Measurements from ENCODE around the gene SLC35G4. TPM values are rescaled to one million over a fixed set of nuclear protein-coding genes. Genes with fewer than 3 reads are reported as not detected.
"Not testable (repeated sequence)": the region's sequence is repeated elsewhere in the genome, so short reads cannot be mapped to it uniquely, and the experiment has no call there.

SLC35G4 gene
- total RNA-seq, 3 donors from 2014 or later (not counting 1 experiment from before 2014, with no cell fraction given), result not detected

- TF ChIP-seq CTCF (IDR thresholded peaks at IDR 0.05), result no peak
- no peaks in the 10 kb centered on the region for H3K4me1 ChIP-seq (ENCODE audit: control insufficient read depth, insufficient read depth, low read length)
- Mint-ChIP-seq H3K27ac (no peak overlapping the region), H3K36me3 (no peaks in the 10 kb centered on the region), H3K4me3 (no peak overlapping the region), H3K9me3 (no peaks in the 10 kb centered on the region), H3K27me3 (ENCODE audit: low read depth in 2 of 2) (peaks cover 7 to 8% of the 10 kb centered on the region in 2 donors), H3K4me1 (no peaks in the 10 kb centered on the region)
- H3K36me3 ChIP-seq (ENCODE audit: control insufficient read depth, insufficient read depth, low read length), result no peaks in the 10 kb centered on the region
- no peak overlapping the region for H3K27ac ChIP-seq (ENCODE audit: low read length)
- H3K4me3 ChIP-seq (ENCODE audit: low read length), result no peak overlapping the region
- intact Hi-C loops (cut with micrococcal nuclease), result no loop called here
- 31% methylated on average over 2 of the region's 2 CpGs for WGBS (ENCODE audit: insufficient coverage)
- no peaks in the 10 kb centered on the region for H3K27me3 ChIP-seq (ENCODE audit: control insufficient read depth, insufficient read depth, low read length)
- DNase-seq, result no peak
- no peak for ATAC-seq
- no peaks in the 10 kb centered on the region for H3K9me3 ChIP-seq (ENCODE audit: control insufficient read depth, insufficient read depth, low read length)
Measured at GRCh38 chr18:11607906-11608305, 1.5 kb upstream of the SLC35G4 start.

- H3K27me3 ChIP-seq (ENCODE audit: control insufficient read depth, insufficient read depth, low read length); H3K27me3 Mint-ChIP-seq (ENCODE audit: low read depth in 2 of 2); H3K36me3 ChIP-seq (ENCODE audit: control insufficient read depth, insufficient read depth, low read length); H3K9me3 ChIP-seq (ENCODE audit: control insufficient read depth, insufficient read depth, low read length); H3K4me1 Mint-ChIP-seq; ATAC-seq; H3K4me3 ChIP-seq (ENCODE audit: low read length); H3K27ac ChIP-seq (ENCODE audit: low read length); DNase-seq; H3K4me3 Mint-ChIP-seq; H3K27ac Mint-ChIP-seq; intact Hi-C loops (cut with micrococcal nuclease); H3K4me1 ChIP-seq (ENCODE audit: control insufficient read depth, insufficient read depth, low read length); H3K9me3 Mint-ChIP-seq; H3K36me3 Mint-ChIP-seq: not testable (repeated sequence)
- 67% methylated on average over 1 of the region's 19 CpGs for WGBS (ENCODE audit: insufficient coverage)
Measured at GRCh38 chr18:11608618-11609017, 778 bp upstream of the SLC35G4 start.

DNA sequence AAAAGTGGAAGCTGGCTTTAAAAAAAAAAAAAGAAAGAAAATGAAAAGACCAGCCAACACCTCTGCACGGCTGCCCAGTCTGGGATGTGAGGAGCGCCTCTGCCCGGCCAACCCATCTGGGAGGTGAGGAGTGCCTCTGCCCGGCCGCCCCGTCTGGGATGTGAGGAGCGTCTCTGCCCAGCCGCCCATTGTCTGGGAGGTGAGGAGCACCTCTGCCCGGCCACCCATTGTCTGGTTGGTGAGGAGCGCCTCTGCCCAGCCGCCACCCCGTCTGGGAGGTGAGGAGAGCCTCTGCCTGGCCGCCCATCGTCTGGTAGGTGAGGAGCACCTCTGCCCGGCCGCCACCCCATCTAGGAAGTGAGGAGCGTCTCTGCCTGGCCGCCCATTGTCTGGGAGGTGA is 3.7 kb downstream of the SLC35G4 start:
- H3K9me3 Mint-ChIP-seq; H3K4me1 Mint-ChIP-seq; H3K36me3 Mint-ChIP-seq; ATAC-seq; H3K36me3 ChIP-seq (ENCODE audit: control insufficient read depth, insufficient read depth, low read length); H3K27me3 ChIP-seq (ENCODE audit: control insufficient read depth, insufficient read depth, low read length); DNase-seq; H3K4me1 ChIP-seq (ENCODE audit: control insufficient read depth, insufficient read depth, low read length); H3K27ac ChIP-seq (ENCODE audit: low read length); H3K27ac Mint-ChIP-seq; H3K4me3 ChIP-seq (ENCODE audit: low read length); H3K9me3 ChIP-seq (ENCODE audit: control insufficient read depth, insufficient read depth, low read length); H3K27me3 Mint-ChIP-seq (ENCODE audit: low read depth in 2 of 2); H3K4me3 Mint-ChIP-seq; intact Hi-C loops (cut with micrococcal nuclease): not testable (repeated sequence)
- 89% methylated on average over 18 of the region's 18 CpGs for WGBS (ENCODE audit: insufficient coverage)

GRCh38 chr18:11613611-11614010 is 4.2 kb downstream of the SLC35G4 start:
- H3K4me3 Mint-ChIP-seq; H3K9me3 ChIP-seq (ENCODE audit: control insufficient read depth, insufficient read depth, low read length); H3K36me3 ChIP-seq (ENCODE audit: control insufficient read depth, insufficient read depth, low read length); H3K27me3 Mint-ChIP-seq (ENCODE audit: low read depth in 2 of 2); ATAC-seq; H3K9me3 Mint-ChIP-seq; H3K27ac Mint-ChIP-seq; DNase-seq; H3K27me3 ChIP-seq (ENCODE audit: control insufficient read depth, insufficient read depth, low read length); H3K4me3 ChIP-seq (ENCODE audit: low read length); intact Hi-C loops (cut with micrococcal nuclease); H3K4me1 ChIP-seq (ENCODE audit: control insufficient read depth, insufficient read depth, low read length); H3K36me3 Mint-ChIP-seq; H3K4me1 Mint-ChIP-seq; H3K27ac ChIP-seq (ENCODE audit: low read length): not testable (repeated sequence)
- 97% methylated on average over 23 of the region's 23 CpGs for WGBS (ENCODE audit: insufficient coverage)

GRCh38 chr18:11614042-11614441 is 4.6 kb downstream of the SLC35G4 start:
- intact Hi-C loops (cut with micrococcal nuclease), result not testable (repeated sequence)
- 93% methylated on average over 21 of the region's 21 CpGs for whole genome bisulfite sequencing (ENCODE audit: insufficient coverage)

DNA sequence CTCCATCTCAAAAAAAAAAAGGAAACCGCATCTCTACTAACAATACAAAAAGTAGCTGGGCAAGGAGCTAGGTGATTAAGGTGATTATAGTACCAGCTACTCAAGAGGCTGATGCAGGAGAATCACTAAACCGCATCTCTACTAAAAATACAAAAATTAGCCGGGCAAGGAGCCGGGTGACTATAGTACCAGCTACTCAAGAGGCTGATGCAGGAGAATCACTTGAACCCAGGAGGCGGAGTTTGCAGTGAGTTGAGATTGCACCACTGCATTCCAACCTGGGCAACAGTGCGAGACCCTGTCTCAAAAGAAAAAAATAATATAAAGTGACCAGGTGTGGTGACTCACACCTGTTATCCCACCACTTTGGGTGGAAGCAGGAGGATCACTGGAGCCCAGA is 5.6 kb downstream of the SLC35G4 start:
- DNase-seq; H3K27ac ChIP-seq (ENCODE audit: low read length); intact Hi-C loops (cut with micrococcal nuclease); H3K4me3 ChIP-seq (ENCODE audit: low read length); H3K4me1 ChIP-seq (ENCODE audit: control insufficient read depth, insufficient read depth, low read length); H3K9me3 ChIP-seq (ENCODE audit: control insufficient read depth, insufficient read depth, low read length); H3K27ac Mint-ChIP-seq; H3K27me3 Mint-ChIP-seq (ENCODE audit: low read depth in 2 of 2); H3K36me3 Mint-ChIP-seq; ATAC-seq; H3K36me3 ChIP-seq (ENCODE audit: control insufficient read depth, insufficient read depth, low read length); H3K4me3 Mint-ChIP-seq; H3K27me3 ChIP-seq (ENCODE audit: control insufficient read depth, insufficient read depth, low read length); H3K9me3 Mint-ChIP-seq; H3K4me1 Mint-ChIP-seq: not testable (repeated sequence)
- 92% methylated on average over 2 of the region's 6 CpGs for WGBS (ENCODE audit: insufficient coverage)

More at GRCh38 chr18:11614042-11614441, 4.6 kb downstream of the SLC35G4 start:
- not testable (repeated sequence) for H3K27ac ChIP-seq (ENCODE audit: low read length); H3K27me3 ChIP-seq (ENCODE audit: control insufficient read depth, insufficient read depth, low read length); H3K27me3 Mint-ChIP-seq (ENCODE audit: low read depth in 2 of 2); H3K36me3 ChIP-seq (ENCODE audit: control insufficient read depth, insufficient read depth, low read length); H3K27ac Mint-ChIP-seq; H3K9me3 ChIP-seq (ENCODE audit: control insufficient read depth, insufficient read depth, low read length); H3K4me1 ChIP-seq (ENCODE audit: control insufficient read depth, insufficient read depth, low read length); H3K4me3 Mint-ChIP-seq; H3K4me3 ChIP-seq (ENCODE audit: low read length); H3K9me3 Mint-ChIP-seq; H3K4me1 Mint-ChIP-seq; H3K36me3 Mint-ChIP-seq; ATAC-seq; DNase-seq

- H3K4me3 Mint-ChIP-seq; H3K36me3 ChIP-seq (ENCODE audit: control insufficient read depth, insufficient read depth, low read length); H3K4me1 Mint-ChIP-seq; DNase-seq; H3K27ac Mint-ChIP-seq; H3K9me3 Mint-ChIP-seq; H3K4me1 ChIP-seq (ENCODE audit: control insufficient read depth, insufficient read depth, low read length); H3K9me3 ChIP-seq (ENCODE audit: control insufficient read depth, insufficient read depth, low read length); H3K4me3 ChIP-seq (ENCODE audit: low read length); H3K27me3 ChIP-seq (ENCODE audit: control insufficient read depth, insufficient read depth, low read length); H3K36me3 Mint-ChIP-seq; ATAC-seq; H3K27ac ChIP-seq (ENCODE audit: low read length); intact Hi-C loops (cut with micrococcal nuclease): not testable (repeated sequence)
- WGBS (ENCODE audit: insufficient coverage), result 94% methylated on average over 23 of the region's 23 CpGs
- H3K27me3 Mint-ChIP-seq (ENCODE audit: low read depth in 2 of 2), result peaks cover 10 to 25% of the 10 kb centered on the region in 2 donors
Measured at GRCh38 chr18:11647310-11647709, 37.9 kb downstream of the SLC35G4 start.

All from natural killer cell (primary cell).